ENCODE results near the gene PTPRM. TPM values are rescaled to one million over a fixed set of nuclear protein-coding genes. Genes with fewer than 3 reads are reported as not detected.

The PTPRM gene
- total and polyA plus RNA-seq, 2 donors (not counting 3 experiments of a cell fraction or from before 2014, with no cell fraction given) = 37.4 to 43.7 TPM

GRCh38 chr18:8029731-8030130, 462.6 kb downstream of the PTPRM start:
- POLR2A ChIA-PET = no interaction called here

More at GRCh38 chr18:8029731-8030130, 462.6 kb downstream of the PTPRM start:
- intact Hi-C loops (cut with micrococcal nuclease) (no loop called here), dilution Hi-C loops (cut with MboI; ENCODE audit: extremely low pct_ligation_motif_present, low sequenced_read_pairs) (no loop called here)
- no peaks in the 10 kb centered on the region for H3K9me1 ChIP-seq (replicated peaks; ENCODE audit: control insufficient read depth, extremely low read depth, insufficient read depth, low read length)
- no peaks in the 10 kb centered on the region for H3K27me3 ChIP-seq (ENCODE audit: control insufficient read depth in 2 of 2, insufficient read depth in 2 of 2, low read length in 2 of 2)
- no peaks in the 10 kb centered on the region for H3K9me3 ChIP-seq (replicated peaks; ENCODE audit: control insufficient read depth, insufficient read depth, low read length)
- DNase-seq (ENCODE audit: low read depth, low spot score) (no peak), FAIRE-seq (no peak)
- no peaks in the 10 kb centered on the region for H3K36me3 ChIP-seq (ENCODE audit: control insufficient read depth in 2 of 2, extremely low read depth in 1 of 2, insufficient read depth in 2 of 2, low read length in 2 of 2)
- H3K9ac ChIP-seq (replicated peaks; ENCODE audit: extremely low read depth, insufficient read depth, low read length) = no peak overlapping the region
- TF ChIP-seq MAX (IDR thresholded peaks at IDR 0.05; ENCODE audit: insufficient read depth, insufficient read length) (no peak), POLR2AphosphoS5 (IDR thresholded peaks at IDR 0.05; ENCODE audit: insufficient read depth, low read depth, low read length) (no peak), EZH2 (IDR thresholded peaks at IDR 0.05; ENCODE audit: borderline replicate concordance, low read depth, low read length, severe bottlenecking) (no peak), MYC (IDR thresholded peaks at IDR 0.05; ENCODE audit: low read depth, low read length) (no peak), POLR2A (IDR thresholded peaks at IDR 0.05; ENCODE audit: low read depth, low read length) (no peak), JUN (IDR thresholded peaks at IDR 0.05; ENCODE audit: borderline replicate concordance, insufficient read depth, insufficient read length, low read depth) (no peak), FOS (IDR thresholded peaks at IDR 0.05; ENCODE audit: borderline replicate concordance, insufficient read depth, low read length) (no peak), GATA2 (IDR thresholded peaks at IDR 0.05; ENCODE audit: insufficient read depth, insufficient read length, low read depth, low read length) (no peak), CTCF (IDR thresholded peaks at IDR 0.05; ENCODE audit: extremely low read depth in 1 of 2, insufficient read depth in 1 of 2, low read depth in 1 of 2, low read length in 2 of 2) (no peak)
- no peak overlapping the region for H2AFZ ChIP-seq (ENCODE audit: low read depth, low read length)
- H4K20me1 ChIP-seq (replicated peaks; ENCODE audit: control insufficient read depth, extremely low read depth, insufficient read depth, low read length) = no peaks in the 10 kb centered on the region
- CTCF ChIA-PET = no interaction called here
- peaks cover 6% of the 10 kb centered on the region for H3K4me1 ChIP-seq (ENCODE audit: control insufficient read depth, extremely low read depth, insufficient read depth, low read length)
- H3K27ac ChIP-seq (ENCODE audit: insufficient read depth, low read depth, low read length) = no peak overlapping the region
- H3K79me2 ChIP-seq (ENCODE audit: control insufficient read depth, insufficient read depth, low read length) = no peaks in the 10 kb centered on the region
- no peak overlapping the region for H3K4me3 ChIP-seq (replicated peaks in 1 of 3; ENCODE audit: insufficient read depth in 1 of 3, low read depth in 1 of 3, low read length in 3 of 3)
- no TSS peak for BruUV-seq (replicated peaks)
- H3K4me2 ChIP-seq (ENCODE audit: insufficient read depth, low read length) = no peak overlapping the region

Data from endothelial cell of umbilical vein (primary cell).